Astrocyte of the hippocampus (primary cell): ENCODE results near the gene EEF2.

Experiments
- DNase-seq: peaks from one replicate; pipeline ENCODE4 v3.0.0; 2011; ENCODE audit warnings: low read depth, low spot score

EEF2 gene

DNA sequence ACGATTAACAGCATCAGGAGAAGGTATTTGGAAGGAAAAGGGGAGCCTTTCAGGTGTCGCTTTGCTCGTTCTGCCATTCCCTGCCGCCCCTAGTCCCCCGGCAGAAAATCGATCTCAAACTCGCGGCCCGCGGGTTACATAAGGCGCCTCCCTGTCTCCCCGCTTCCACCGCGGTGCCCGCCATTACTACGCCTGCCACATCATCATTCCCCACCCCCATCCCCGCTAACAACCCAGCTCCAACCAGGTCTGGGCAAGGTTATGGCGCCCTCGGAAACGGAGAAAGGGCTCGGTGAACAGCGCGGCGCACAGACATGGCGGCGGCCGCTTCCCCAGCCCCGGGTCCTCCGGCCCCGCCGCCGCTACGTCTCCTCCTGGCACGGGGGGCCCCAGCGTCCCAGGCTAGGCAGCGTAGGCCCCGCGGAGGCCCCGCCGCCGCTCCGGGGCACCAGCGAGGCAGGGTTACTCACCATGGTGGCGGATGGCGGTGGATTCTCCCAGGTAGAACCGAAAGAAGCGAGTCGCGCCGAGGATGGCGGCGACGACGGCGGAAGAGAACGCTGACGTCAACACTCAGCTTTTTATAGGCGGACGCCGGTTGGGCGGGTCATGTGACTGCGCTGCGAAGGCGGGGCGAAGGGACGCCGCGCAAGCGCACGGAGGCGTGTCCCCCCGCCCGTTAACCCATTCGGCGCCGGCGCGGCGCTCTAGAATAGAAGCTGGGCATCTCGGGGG lies at the start of gene EEF2:
Gene EEF2, minus strand, starts transcription at position 556 of the 735 bp plus-strand sequence. Its CDS starts 83 bp downstream, at position 473.
- peak; percentile 96 for DNase-seq

DNA sequence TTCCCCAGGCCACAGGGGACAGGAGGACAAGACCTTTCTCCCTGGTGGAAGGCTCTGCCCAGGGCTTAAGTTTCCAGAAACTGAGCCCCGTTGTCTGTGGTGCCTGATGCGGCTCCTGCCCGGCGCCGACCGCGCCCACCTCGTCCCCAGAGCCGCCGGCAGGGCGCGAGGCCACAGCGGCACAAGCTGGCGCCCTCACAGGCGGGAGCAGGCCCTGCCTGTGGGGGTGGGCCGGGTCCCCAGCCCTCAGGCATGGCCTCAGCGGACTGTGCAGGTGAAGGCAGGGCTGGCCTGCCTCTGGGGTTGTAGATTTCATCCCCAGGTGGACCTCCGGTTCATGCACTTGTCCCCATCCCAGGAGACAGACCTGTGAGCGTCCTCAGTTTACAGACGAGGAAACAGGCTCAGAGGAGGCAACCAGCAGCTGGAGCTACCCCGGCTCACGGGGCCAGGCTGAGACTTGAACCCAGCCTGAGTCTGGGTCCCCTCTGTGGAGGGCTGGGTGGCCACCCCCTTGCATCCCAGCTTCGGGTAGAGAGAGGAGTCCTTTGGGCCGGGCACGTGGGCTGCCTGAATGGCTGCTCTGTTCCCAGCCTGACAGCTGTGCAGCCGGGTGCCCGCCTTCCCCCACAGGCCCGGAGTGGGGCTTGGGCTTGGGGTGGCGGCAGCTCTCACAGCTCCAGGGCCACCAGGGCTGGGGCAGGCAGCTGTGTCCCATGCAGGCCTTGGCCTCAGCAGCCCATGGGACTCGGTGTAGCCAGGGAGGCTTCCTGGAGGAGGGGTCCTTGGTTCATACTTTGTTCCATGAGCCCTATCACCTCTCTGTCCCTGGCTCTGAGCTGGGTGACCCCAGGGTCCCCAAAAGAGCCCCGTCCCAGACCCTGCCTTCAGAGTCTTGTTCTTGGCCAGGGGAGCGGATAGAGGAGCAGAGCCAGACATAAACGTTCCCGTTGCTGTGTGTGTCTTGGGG lies 49.1 kb upstream of the EEF2 start:
- DNase-seq: no peak

DNA sequence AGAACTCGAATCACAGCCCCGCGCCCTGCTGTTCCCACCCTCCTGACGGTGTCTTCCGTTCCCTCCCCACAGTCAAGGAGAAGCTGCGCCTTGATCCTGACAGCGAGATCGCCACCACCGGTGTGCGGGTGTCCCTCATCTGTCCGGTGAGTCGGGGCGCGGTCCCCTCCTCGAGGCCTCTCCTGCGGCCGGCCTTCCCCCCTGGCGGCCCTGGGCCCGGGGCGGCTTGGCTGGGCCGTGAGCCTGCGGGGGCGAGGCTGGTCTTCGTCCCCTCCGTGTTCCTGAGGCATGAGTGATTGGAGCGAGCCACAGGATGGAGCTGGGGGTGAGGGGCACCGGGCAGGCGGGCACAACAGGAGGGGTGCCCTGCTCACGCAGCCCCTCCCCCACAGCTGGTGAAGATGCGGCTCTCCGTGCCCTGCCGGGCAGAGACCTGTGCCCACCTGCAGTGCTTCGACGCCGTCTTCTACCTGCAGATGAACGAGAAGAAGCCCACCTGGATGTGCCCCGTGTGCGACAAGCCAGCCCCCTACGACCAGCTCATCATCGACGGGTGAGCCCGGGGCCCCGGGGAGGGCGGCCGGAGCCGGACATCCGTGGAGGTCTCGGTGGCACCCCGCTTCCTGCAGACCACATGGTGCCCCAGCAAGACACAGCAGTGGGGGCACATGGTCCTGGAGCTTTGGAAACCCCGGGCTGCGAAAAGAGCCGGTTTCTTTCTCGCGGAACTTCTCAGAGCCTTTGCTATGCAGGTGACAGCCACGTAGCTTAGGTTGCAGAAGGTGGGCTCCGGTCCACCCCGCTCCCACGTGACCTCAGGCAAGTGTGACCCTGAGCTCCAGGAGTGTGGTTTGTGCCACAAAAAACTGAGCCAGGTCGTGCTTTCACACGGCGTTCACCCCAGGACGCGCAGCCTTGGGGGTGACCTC lies 48.0 kb upstream of the EEF2 start:
- no peak for DNase-seq

DNA sequence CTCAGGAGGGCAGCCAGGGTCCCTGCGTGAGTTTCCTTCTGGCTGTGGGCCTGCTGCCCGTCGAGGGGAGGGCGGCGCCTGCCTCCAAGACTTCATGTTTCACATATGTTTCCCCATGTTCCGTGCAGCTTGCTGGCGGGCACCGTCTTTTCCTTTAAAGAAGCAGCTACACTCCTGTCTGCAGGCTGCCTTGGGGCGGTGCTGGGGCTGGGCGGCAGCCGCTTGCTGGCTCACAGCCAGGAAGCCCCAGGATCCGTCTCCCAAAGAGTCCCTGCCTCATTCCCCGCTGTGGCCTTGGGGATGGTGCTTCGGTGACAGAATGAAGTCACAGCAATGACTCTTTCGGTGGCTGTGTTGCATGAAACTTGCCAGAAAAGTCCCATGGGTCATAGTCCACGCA lies 47.2 kb upstream of the EEF2 start:
- DNase-seq: no peak

DNA sequence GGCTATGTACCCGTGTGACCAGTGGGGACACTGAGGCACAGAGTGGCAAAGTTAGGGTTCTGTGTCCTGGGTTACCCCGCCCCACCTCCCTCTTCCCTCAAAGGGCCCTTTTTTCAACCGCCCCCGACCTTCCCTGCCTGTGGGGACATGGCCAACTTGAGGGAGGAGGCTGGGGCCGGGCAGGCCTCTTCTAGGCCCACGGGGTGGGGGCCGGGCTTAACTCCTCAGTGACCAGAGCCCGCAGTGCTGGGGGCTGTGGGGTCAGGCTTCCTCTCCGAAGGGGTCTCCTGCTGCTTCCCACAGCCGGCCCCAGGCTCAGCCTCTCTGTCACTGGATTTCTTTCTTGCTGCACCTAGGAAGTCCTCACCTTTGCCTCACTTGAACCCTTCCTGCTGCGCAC lies 46.2 kb upstream of the EEF2 start:
- DNase-seq: no peak

DNA sequence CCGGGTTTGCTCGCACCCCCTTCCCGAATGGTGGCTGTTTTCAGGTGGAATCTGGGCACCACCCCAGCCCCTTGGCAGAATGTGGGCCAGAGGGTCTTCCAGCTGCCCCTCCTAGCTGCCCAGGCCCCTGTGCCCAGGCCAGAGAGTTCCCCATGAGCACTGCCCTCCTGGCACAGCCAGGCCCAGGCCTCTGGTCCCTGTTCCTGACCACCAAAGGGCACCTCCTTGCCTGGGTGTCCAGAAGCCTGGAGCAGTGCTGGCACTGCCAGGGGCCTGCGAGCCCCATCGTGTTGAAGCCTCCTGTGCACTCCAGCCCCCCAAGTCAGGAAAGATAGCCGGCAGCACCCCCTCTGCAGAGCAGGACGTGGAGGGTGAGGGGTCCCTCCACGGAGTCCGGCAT lies 45.7 kb upstream of the EEF2 start:
- no peak for DNase-seq

DNA sequence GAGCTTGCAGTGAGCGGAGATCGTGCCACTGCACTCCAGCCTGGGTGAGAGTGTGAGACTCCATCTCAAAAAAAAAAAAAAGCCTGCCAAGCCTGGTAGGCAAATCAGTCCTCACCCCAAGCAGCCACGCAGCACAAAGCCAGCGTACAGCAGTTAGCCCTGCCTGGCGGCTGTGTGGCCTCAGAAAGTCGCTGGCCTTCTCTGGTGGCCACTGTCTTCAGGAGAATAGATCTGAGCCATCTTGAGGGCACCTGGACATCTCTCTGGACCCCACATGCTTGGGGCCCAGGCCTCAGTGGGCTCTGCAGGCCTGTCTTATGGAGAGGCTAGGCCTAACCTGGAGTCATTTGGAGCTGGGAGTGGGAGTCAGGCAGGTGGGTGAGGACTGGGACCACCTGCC lies 45.3 kb upstream of the EEF2 start:
- no peak for DNase-seq

DNA sequence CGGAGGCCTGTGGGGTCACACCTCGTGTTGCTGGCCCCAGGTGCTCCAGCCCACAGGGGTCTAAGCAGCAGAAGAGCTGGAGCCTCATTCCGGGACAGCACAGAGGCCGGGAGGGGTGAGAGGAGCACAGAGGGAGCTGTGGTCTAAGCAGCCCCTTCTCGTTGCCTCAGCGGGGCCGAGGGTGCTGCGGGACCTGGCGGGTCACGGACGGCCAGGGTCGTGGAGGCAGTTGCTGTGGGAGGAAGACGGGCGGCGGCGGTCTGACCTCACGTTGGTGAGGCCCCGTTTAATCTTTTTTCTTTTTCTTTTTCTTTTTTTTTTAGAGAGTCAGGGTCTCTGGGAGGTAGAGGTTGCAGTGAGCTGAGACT lies 44.0 kb upstream of the EEF2 start:
- DNase-seq: no peak

DNA sequence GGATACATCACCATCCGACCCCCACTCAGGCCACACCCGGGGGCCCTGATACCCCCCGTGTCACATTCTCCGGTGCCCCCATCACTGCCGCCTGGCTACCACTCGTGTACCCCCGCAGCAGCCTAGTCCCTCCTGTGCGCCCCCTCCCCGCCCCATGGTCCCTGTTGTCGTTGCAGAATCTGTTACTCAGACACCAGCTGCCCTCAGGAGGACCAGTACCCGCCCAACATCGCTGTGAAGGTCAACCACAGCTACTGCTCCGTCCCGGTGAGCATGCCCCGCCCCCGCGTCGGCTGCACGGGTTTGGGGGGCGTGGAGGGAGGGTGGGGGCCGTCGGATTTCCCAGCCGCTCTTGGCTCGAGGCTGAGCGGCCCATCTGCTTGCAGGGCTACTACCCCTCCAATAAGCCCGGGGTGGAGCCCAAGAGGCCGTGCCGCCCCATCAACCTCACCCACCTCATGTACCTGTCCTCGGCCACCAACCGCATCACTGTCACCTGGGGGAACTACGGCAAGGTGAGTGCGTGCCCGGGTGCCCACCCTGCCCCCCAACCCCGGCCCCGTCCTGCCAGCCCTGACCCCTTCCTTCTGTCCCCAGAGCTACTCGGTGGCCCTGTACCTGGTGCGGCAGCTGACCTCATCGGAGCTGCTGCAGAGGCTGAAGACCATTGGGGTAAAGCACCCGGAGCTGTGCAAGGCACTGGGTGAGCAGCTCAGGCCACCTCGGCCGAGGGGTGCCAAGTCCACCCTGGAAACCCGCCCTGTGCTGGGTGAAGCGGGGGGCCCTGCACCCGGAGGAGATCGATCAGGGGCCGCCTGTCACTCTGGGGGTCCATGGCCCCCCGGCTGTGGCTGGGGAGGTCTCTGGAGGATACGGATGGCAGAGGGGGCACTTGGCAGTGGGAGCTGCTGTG lies 43.3 kb upstream of the EEF2 start:
- no peak for DNase-seq

DNA sequence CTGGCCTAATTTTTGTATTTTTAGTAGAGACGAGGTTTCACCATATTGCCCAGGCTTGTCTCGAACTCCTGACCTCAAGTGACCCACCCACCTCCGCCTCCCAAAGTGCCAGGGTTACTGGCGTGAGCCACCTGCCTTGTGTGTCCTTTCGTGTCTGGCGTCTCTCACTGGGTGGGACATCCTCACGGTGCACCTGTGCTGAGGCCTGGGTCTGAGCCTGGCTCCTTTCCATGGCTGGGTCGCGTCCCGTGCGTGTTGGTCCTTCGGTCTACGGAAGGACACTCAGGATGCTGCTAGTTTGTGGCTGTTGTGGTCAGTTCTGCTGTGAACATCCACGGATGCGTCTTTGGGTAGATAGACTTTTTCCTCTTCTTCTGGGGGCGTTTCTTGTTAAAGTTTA lies 41.9 kb upstream of the EEF2 start:
- DNase-seq: no peak

DNA sequence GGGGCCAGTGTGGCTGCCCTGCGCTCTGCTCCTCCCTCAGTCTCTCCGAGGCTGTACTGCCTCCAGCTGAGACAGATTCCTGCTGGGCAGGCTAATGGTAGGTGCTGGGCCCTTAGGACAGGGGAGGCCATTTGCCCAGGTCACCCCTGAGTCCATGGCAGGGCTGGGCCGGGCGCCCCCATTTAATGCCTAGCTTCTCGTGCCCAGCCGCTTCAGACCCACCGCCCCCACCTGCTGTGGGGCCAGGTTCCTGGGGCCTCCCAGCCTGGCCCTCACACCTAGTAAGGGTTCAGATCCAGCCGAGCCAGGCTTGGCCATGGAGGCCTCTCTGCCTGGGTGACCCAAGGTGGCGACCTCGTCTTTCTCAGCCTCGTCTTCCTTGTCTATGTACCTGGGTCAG lies 40.1 kb upstream of the EEF2 start:
- DNase-seq: no peak

DNA sequence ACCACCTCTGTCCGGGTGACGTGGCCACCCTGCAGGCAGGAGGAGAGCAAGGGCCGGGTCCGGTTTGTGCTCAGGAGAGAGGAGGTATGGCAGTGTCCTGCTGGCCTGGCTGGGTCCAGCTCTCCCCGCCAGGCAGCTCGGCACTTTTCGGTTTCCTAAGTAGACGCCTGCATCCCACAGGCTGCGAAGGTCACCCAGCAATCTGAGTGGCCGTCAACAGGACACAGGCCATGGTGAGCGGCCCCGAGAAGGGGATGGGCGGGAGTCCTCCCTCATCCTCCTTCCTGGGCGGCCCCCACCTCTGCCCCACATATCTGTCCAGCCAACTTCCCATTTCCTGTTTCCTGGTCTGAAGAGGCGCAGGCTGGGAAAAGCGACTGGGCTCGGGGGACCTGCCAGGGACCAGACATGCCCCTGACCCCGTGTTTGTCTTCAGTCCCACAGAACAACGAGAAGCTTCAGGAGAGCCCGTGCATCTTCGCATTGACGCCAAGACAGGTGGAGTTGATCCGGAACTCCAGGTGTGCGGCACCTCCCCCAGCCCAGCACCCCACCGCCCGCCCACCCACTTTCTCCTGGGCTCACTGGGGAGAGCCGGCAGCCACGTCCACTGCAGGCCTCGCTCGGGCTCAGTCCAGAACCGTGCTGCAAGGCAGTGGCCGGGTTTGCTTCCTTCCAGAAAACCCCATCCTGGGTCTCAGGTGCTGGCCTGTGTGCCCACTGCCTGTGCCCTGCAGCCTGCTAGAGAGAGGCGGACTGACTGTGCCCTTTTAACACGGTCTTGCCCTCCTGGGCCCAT lies 38.5 kb upstream of the EEF2 start:
- DNase-seq: no peak

DNA sequence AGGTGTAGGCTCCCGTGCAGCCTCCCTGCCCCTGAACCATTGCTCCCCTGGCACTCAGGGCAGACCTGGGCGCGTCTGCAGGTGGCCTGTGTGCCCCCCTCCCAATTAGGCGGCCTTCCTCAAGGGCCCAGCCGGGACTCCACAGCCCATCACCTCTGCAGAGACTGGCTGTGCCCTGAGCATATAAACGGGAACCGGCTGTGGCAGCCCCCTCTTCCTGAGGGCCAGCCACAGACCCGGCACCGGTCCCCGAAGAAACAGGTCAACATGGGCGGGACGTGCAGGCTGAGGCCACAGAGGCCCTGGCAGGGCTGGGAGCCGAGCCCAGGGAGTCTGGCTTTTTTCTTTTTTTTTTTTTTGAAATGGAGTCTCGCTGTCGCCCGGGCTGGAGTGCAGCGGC lies 34.3 kb upstream of the EEF2 start:
- peak; percentile 40 for DNase-seq

DNA sequence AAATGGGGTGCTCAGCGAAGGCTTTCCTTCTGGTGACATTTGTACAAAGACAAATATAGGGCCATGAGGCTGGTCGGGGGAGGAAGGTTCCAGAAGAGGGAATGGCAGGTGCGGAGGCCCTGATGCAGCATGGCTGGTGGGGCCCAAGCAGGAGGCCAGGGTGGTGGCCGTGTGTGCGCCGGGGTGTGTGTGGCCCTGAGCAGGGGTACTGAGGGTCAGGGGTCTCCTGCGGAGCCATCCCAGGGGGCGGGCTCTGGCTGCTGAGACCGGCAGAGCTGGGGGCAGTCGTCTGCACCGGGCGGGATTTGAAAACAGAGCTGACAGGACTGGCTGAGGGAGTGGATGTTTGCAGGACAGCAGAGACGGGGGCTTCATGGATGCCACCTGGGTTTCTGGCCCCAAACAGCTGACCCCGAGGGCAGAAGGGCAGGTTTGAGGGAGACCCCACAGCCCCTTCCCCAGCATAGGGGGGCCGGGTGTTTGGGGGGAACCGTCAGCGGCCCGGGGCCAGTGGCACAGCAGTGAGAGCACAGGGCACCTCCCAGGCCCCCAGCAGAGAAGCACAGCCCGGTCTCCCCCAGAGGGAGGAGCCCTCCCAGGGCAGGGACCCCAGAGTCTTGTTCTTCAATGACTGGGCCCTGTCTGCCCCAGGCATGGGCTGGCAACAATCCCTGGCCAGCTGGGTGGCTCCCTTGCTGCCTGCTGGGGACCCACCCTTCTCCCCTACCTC lies 33.7 kb upstream of the EEF2 start:
- DNase-seq: no peak

DNA sequence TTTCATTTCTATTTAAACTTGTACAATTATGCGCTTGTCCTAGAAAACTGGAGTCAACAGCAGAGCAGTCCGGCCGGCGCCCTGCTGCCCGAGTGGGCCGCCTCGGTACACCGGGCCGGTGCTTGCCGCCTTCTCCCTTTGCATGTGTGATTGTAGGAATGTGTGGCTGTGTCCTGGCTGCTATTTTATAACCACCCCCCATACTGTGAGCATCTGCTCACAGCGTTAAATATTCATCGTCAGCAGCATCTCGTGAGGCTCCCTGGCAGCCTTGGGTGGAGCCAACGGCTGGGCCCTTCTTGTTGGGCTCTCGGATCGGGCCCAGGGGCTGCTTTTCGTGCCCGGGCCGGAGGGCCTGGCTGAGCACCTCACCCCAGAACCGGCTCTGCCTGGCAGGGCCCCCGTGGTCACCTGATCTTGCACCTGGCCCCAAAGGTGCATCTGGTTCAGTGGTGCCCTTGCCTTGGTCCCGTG lies 32.9 kb upstream of the EEF2 start:
- no peak for DNase-seq

DNA sequence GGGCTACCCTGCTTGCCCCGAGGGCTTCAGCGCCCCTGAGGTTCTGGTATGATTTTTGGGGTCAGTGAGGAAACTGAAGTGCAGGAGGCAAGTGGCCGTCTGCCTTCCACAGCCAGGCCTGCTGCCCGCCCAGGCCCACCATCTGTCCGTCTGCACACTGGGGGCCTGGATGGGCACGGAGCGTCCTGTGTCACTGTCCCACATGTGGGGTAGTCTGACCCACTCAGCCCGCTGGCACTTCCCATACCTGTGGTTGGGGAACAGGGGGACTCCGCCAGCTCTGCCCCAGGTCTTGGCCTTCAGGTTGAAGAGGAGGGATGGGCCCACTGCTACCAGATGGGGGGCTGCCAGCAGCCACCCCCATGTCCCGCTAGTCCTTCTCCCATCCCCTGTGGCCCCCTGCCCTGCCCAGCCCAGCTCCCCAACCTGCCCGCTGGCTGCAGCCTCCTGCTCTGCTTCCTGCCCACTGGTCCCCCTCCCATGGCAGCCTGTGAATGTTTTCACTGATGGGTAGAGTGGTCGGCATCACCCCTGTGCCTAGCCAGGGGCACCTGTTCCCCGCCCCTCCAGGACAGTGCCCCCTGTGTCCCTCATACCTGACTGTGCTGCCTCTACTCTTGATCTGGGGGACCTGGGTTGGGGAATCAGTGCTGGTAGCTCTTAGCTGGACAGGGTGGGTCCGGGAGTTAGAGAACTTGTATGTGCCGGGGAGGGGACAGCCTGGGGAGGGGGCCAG lies 31.8 kb upstream of the EEF2 start:
- DNase-seq: no peak

DNA sequence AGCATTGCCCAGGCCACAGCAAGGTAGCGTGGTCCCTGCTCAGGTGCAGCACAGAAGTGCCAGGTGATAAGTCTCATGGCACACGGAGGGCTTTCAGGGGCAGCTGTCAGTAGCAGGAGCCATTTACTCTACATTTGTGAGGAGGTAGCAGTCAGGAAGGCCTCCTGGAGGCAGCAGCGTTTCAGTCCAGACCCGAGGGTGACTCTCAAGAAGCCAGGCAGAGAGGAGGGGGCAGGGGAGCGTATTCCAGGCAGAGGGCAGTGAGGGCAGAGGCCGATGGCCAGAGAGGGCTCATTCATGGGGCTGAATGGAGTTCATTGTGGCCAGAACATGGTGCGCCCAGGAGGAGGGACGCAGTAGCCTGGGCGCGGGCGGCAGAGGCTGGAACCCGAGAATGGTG lies 31.2 kb upstream of the EEF2 start:
- no peak for DNase-seq

DNA sequence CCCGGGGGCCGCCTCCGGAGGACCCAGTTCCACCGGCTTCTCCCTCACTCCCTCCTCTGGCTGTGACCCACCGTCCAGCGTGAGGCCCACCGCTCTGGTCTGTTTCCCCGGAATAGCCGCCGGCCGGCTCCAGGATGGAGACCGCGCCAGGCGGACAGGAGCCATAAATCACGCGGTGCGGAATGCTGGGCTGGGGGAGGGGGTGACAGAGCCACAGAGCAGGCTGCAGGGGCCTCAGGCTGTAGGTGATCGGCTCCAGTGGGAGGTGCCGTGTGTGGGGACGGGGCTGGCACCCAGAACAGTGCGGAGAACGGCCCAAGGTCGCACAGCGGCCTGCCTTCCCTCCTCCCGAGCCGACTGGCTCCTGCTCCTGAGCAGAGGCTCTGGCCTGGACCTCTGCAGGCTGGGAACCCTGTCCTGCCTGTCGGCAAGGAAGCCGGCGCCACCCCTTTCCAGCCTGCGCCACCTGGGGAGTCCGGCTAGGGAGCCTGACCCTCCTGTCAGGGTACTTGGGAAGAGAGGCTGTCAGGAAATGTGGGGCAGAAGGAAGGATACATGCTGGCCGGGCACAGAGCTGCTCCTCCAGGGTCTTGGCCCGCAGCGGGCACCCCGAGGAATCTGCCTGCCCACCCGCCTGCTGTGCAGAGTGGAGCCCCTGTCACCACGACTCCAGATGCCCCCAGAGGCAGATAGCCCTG lies 30.6 kb upstream of the EEF2 start:
- no peak for DNase-seq
